Measurements from ENCODE around the gene AMN.

- no peak for TF ChIP-seq POLR2A (IDR thresholded peaks at IDR 0.05)
- no peak for TF ChIP-seq EP300 (IDR thresholded peaks at IDR 0.05)
Measured at GRCh38 chr14:102883554-102883953, 38.9 kb upstream of the AMN start.

Data from gastroesophageal sphincter (tissue), 2 donors.